NCI-H526 treated with DMSO at 0.1 percent for 48 hours (cell line): ENCODE measurements around the gene MMGT1.
"Not testable (repeated sequence)": the region's sequence is repeated elsewhere in the genome, so short reads cannot be mapped to it uniquely, and the experiment has no call there.

Source experiments
- DNase-seq: peaks from one replicate; lab custom pipeline; 2025; lab: John Stamatoyannopoulos, UW

Gene MMGT1

DNA sequence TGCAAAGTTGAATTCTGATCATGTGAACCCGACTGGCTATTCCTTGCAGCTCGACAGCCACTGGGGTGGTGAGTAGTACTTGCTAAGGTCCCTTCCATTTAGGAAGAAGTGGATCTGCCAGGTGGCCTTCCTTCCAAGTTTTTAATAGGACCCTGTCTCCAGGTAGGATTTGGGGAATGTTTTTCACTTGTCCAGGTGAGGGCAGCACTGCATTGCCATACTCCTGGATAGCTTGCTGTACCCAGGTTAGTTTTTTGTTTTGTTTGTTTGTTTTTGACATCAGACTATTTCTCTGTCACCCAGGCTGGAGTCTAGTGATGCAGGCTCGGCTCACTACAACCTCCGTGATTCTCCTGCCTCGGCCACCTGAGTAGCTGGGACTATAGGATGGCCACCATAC, 50.4 kb downstream of the MMGT1 start:
- DNase-seq = no peak

GRCh38 chrX:135920516-135920915, 53.3 kb downstream of the MMGT1 start:
- not testable (repeated sequence) for DNase-seq

DNA sequence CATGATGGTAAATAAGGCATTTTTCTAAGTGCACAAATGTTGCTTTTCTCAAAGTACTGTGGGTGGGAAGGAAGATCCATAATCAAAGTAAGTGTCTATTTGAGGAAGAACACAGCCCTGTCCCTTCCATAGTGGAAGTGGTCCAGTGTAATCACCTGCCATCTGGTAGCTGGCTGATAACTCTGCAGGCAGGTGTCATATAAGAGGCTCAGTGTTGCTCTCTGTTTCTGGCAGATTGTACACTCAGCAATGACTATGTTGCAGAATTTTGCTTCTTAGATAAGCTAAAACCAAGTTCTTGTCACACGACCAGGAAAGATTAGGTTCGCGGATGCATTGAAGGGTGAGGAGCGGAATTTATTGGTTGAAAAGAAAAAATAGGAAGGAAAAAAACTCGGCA, 59.4 kb downstream of the MMGT1 start:
- no peak for DNase-seq
